AG04450 (cell line): ENCODE data around the gene DRC7. TPM values are rescaled to one million over a fixed set of nuclear protein-coding genes. Genes with fewer than 3 reads are reported as not detected.

Source experiments
- CTCF ChIA-PET: fragments of 300-600, 350-600 bp; formaldehyde crosslinking; extraction: SDS; loops from one replicate; lab custom pipeline; 2022; ENCODE audit warnings: antibody characterized with exemption, inconsistent platforms; lab: Charles Lee
- POLR2A ChIA-PET: fragments of 350-600 bp; formaldehyde crosslinking; extraction: SDS; loops from one replicate; lab custom pipeline; 2021; ENCODE audit warnings: antibody characterized with exemption, inconsistent platforms; lab: Yijun Ruan, JAX
- DNase-seq: peaks from one replicate; pipeline ENCODE4 v3.0.0-alpha.2; 2011; ENCODE audit warnings: low read depth, low spot score
- H3K27ac ChIP-seq: one replicate; pipeline ENCODE4 v1.5.1; 2012; ENCODE audit warnings: low read depth, low read length, control low read depth
- H3K27me3 ChIP-seq: one replicate; pipeline ENCODE4 v1.6.0; 2012; ENCODE audit warnings: low read length; ENCODE audit not compliant: control insufficient read depth, insufficient read depth
- H3K4me3 ChIP-seq: 2 replicates; pipeline ENCODE4 v1.5.1; 2011; ENCODE audit warnings: mild to moderate bottlenecking, low read depth, low read length, control low read depth
- H3K9me3 ChIP-seq: 2 replicates; pipeline ENCODE4 v1.5.1; 2012; ENCODE audit warnings: low read length; ENCODE audit not compliant: control insufficient read depth, insufficient read depth
- polyA plus RNA-seq: library from polyadenylated mRNA; depleted of rRNA; stranded (reverse); fragments of >200 nt; gene quantifications from 2 replicates; pipeline ENCODE4 v1.2.3, GENCODE V29; 2011
- TF ChIP-seq, protein P1 (sequence below): IDR thresholded peaks from 2 replicates; pipeline ENCODE4 v1.5.1; 2011; ENCODE audit warnings: low read depth, low read length, control low read depth, inconsistent platforms

The DRC7 gene
- polyA plus RNA-seq, 1 experiment, result not detected

DNA sequence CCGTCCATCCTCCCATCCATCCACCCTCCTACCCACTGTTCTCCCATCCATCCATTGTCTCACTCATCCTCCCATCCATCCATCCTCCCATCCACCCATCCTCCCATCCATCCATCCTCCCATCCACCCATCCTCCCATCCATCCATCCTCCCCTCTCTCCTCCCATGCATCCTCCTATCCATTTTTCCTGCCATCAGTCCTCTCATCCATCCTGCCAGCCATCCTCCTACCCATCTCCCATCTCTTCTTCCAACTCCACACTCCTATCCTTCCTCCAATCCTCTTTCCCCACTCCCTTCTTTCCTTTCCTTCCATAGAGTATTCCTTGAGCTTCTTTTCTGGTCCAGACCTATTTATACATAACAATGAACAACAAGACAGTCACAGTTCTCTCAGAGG, 12.1 kb downstream of the DRC7 start:
- TF ChIP-seq, protein P1, sequence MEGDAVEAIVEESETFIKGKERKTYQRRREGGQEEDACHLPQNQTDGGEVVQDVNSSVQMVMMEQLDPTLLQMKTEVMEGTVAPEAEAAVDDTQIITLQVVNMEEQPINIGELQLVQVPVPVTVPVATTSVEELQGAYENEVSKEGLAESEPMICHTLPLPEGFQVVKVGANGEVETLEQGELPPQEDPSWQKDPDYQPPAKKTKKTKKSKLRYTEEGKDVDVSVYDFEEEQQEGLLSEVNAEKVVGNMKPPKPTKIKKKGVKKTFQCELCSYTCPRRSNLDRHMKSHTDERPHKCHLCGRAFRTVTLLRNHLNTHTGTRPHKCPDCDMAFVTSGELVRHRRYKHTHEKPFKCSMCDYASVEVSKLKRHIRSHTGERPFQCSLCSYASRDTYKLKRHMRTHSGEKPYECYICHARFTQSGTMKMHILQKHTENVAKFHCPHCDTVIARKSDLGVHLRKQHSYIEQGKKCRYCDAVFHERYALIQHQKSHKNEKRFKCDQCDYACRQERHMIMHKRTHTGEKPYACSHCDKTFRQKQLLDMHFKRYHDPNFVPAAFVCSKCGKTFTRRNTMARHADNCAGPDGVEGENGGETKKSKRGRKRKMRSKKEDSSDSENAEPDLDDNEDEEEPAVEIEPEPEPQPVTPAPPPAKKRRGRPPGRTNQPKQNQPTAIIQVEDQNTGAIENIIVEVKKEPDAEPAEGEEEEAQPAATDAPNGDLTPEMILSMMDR, result no peak
- no peaks in the 10 kb centered on the region for H3K9me3 ChIP-seq
- DNase-seq, result no peak
- no peak overlapping the region for H3K4me3 ChIP-seq
- H3K27ac ChIP-seq, result no peak overlapping the region
- peaks cover 47% of the 10 kb centered on the region for H3K27me3 ChIP-seq
- POLR2A ChIA-PET, result no interaction called here
- CTCF ChIA-PET, result no interaction called here

DNA sequence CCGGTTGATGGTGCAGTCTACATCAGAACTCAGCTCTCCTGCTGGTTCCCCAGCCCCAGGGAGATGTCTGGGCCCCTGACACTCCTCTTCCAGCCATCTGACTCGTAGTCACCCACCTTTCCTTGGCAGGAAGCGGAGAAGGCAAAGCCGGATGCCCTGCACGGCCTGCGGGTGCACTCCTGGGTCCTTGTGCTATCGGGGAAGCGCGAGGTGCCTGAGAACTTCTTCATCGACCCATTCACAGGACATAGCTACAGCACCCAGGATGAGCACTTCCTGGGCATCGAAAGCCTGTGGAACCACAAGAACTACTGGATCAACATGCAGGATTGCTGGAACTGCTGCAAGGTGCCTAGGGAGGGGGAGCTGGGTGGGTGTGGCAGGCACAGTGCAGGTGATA, 12.7 kb downstream of the DRC7 start:
- DNase-seq, result no peak
- Histone ChIP-seq H3K4me3 (no peak overlapping the region), H3K27ac (no peak overlapping the region), H3K27me3 (peaks cover 49% of the 10 kb centered on the region), H3K9me3 (no peaks in the 10 kb centered on the region)
- ChIA-PET CTCF (no interaction called here), POLR2A (no interaction called here)
- TF ChIP-seq, protein P1, result no peak

DNA sequence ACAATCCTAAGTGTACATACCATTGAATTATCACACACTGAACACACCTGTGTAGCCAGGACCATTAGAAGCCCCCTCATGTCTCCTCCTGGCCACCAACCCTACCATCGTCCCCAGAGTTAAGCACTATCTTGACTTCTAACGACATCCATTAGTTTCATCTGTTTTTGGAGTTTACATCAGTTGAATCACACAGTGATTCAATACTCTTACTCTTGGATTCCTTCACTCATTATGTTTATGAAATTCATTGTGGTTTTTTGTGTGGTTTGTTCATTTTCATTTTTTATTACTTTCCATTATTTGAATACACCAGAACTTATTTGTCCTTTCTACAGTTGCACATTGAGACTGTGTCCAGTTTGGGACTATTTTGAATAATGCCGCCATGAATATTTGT, 13.6 kb downstream of the DRC7 start:
- Histone ChIP-seq H3K27ac (no peak overlapping the region), H3K9me3 (no peaks in the 10 kb centered on the region), H3K27me3 (peaks cover 45% of the 10 kb centered on the region), H3K4me3 (no peak overlapping the region)
- TF ChIP-seq, protein P1, result no peak
- CTCF ChIA-PET, result no interaction called here
- no peak for DNase-seq
- POLR2A ChIA-PET, result no interaction called here

DNA sequence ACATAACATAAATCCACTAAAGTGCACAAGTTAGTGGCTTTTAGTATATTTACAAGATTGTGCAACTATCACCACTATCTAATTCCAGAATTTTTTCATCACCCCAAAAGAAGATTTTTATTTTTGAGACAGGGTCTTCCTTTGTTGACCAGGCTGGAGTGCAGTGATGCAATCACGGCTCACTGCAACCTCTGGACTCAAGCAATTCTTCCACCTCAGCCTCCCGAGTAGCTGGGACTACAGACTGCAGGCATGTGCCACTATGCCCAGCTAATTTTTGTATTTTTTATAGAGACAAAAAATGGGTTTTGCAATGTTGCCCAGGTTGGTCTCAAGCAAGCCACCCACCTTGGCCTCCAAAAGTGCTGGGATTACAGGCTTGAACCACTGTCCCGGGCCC, 15.1 kb downstream of the DRC7 start:
- ChIA-PET POLR2A (no interaction called here), CTCF (interaction anchor here (0.7 kb wide), 2 partner anchors 110 to 237 kb away, joined by 4 read pairs; no protein-coding TSS in a partner anchor)
- Histone ChIP-seq H3K9me3 (no peaks in the 10 kb centered on the region), H3K27me3 (peaks cover 40% of the 10 kb centered on the region), H3K27ac (no peak overlapping the region), H3K4me3 (no peak overlapping the region)
- DNase-seq, result no peak
- TF ChIP-seq, protein P1, result no peak

DNA sequence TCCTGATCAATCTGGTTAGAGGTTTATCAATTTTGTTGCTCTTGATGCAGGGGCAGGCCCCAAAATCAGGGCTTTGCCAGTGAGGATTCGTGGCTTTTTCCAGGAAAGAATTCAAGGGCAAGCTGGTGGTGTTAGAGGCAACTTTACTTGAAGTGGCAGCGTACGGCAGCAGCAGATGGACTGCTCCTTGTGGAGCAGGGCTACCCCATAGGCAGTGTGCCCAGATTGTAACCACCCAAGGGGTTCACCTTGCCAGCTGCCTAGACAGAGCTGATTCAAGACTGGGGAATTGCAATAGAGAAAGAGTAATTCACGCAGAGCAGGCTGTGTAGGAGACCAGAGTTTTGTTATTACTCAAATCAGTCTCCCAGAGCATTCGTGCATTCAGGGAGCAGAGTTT, 16.7 kb downstream of the DRC7 start:
- TF ChIP-seq, protein P1, result no peak
- CTCF ChIA-PET, result interaction anchor here (2.1 kb wide), 1 partner anchor 135 kb away, joined by 4 read pairs; no protein-coding TSS in a partner anchor
- DNase-seq, result no peak
- Histone ChIP-seq H3K9me3 (no peaks in the 10 kb centered on the region), H3K27me3 (peaks cover 38% of the 10 kb centered on the region), H3K4me3 (no peak overlapping the region), H3K27ac (no peak overlapping the region)
- POLR2A ChIA-PET, result no interaction called here
